Activated CD4-positive, alpha-beta T cell treated with anti-CD3 and anti-CD28 coated beads for 24 hours (primary cell): ENCODE measurements around the gene XRCC2.
"Not testable (repeated sequence)": the region's sequence is repeated elsewhere in the genome, so short reads cannot be mapped to it uniquely, and the experiment has no call there.

Source experiments
- DNase-seq, 2 donors: peaks; one replicate each; pipeline ENCODE4 v3.0.0-alpha.2; 2020; ENCODE audit warnings: low read depth in 2 of 2

XRCC2 gene

DNA sequence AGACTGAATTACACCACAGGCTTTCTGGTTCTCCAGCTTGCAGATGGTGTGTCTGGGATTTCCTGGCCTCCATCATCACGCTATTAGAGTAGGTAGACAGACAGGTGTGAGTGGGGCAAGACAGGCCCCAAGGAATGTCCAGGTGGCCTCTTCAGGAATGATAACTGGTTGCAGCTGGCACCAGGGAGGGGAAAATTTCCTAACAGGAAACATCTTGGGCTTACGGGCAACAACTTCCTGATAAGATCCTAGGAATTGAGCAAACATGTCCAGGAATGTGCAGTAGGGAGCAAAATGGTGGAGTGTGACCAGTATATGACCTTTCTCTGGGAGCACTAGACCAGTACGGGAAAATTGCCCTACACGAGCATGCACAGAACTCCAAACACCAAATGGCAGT, 11.3 kb downstream of the XRCC2 start:
- no peak for DNase-seq

DNA sequence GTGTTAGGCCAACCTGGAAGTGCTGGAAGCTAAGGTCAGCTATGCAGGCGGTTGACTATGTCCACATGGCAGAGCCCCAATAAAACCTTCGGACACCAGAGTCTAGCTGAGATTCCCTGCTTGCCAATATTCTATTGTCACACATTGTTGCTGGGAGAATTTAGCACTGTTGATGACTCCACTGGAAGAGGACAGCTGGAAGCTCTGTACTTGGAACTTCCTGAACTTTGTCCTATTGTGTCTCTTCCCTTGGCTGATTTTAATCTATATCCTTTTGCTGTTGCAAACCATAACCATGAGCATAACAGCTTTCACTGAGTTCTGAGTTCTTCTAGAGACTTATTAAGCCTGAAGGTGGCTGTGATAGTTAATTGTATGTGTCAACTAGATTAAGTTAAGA, 12.0 kb downstream of the XRCC2 start:
- DNase-seq = no peak

DNA sequence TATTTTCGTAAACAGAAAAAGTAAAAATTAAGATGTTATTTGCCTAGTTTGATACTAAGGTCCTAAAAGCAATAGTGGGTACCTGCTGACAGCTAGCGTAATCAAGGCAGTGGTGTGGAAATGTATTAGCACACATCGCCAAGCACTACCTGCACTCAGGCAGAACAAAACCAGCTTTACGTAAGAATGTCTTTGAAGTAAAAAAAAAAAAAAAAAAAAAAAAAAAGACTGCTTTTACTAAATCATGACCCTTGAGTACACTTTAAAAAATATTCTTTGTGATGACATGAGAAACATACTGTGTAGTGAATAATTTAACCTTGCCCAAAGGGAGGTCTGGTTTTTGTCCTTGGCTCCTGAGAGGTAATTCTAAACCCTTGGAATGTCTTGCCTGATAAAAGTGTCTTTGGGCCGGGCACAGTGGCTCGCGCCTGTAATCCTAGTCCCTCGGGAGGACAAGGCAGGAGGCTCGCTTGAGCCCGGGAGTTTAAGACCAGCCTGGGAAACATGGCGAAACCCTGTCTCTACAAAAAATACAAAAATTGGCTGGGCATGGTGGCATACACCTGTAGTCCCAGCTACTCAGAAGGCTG, 12.7 kb downstream of the XRCC2 start:
- no peak for DNase-seq

DNA sequence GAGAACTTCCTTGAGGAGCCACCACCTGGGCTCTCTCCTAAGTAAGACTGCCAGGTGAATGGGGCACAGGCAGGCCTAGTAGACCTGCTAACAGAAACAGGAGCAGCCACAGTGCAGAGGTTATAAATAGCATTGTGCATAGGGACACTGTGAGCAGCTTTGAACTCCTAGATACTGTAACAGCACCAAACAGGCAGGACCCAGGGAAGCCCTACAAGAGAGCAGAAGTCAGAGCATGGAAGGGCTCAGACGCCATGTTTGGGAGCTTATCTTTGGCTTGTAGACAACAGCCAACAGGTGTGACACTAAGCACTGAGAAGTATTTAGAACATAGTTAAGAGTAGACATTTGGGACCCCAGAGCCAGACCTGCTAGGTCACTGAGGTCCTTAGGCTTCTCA, 14.5 kb downstream of the XRCC2 start:
- DNase-seq = no peak

DNA sequence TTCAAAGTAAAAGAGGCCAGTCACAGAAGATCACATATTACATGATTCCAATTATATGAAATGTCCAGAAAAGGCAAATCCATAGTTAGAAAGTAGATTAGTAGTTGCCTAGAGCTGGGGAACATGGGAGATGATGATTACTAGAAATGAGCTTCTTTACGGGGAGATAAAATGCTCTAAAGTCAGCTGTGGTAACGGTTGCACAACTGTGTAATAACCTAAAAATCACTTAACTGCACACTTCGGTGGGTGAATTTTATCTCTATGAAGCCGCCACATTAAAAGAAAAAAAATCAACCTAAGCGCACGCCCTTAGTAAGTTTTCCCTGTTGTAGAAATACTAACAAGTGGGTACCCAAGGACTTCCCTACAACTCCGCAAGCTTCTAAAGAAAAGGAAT, 15.9 kb downstream of the XRCC2 start:
- no peak for DNase-seq

DNA sequence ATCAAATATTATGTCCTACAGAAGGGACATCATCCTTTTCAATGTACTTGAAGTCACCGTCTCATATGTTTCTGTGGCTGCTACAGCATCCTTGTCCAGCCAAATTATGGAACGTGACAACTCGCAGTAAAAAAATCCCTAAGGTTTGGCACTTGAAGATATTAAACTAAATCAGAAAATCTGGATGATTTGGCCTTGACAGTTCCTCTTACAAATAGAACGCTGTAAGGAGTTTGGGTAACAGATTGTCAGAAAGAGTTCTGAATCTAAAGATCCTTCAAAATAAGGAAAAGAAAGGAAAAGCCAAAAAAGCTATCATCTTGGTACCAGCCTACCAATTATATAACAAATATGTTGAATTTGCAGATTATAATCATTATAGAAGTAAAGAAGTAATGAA, 21.0 kb downstream of the XRCC2 start:
- DNase-seq = no peak

DNA sequence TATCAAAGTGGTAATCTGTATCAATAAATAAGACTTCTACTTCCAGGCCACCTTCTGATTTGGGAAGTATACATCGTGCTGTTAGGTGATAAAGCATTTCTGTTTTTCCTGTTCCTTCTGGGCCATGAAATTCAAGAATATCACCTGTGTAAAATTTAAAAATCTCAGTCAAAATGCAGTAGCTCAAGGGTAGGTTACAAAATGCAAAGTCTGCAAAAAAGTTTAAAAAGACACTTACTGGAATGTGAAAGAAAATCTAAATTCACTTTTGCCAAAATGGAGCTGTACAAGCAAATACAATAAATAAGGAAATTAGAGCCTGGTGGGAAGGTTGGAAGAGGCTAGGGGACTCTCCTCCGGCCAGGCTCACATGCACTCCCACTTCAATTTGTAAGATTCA, 26.7 kb downstream of the XRCC2 start:
- no peak for DNase-seq

DNA sequence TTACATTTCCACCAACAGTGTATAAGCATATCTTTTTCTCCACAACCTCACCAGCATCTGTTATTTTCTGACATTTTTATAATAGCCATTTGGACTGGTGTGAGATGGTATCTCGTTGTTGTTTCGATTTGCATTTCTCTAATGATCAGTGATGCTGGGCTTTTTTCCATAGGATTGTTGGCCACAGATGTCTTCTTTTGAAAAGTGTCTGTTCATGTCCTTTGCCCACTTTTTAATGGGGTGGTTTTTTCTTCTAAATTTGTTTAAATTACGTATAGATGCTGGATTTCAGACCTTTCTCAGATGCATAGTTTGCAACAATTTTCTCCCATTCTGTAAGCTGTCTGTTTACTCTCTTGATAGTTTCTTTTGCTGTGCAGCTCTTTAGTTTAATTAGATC, 28.9 kb downstream of the XRCC2 start:
- no peak for DNase-seq

DNA sequence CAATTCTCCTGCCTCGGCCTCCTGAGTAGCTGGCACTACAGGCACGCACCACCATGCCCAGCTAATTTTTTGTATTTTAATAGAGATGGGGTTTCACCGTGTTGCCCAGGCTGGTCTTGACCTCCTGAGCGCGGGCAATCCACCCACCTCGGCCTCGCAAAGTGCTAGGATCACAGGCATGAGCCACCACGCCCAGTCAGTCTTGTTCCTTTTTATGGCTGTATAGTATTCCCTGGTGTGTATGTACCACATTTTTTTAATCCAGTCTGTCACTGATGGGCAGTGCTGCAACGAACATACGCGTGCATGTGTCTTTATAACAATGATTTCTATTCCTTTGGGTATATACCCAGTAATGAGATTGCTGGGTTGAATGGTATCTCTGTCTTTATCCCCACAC, 29.4 kb downstream of the XRCC2 start:
- DNase-seq = not testable (repeated sequence)

DNA sequence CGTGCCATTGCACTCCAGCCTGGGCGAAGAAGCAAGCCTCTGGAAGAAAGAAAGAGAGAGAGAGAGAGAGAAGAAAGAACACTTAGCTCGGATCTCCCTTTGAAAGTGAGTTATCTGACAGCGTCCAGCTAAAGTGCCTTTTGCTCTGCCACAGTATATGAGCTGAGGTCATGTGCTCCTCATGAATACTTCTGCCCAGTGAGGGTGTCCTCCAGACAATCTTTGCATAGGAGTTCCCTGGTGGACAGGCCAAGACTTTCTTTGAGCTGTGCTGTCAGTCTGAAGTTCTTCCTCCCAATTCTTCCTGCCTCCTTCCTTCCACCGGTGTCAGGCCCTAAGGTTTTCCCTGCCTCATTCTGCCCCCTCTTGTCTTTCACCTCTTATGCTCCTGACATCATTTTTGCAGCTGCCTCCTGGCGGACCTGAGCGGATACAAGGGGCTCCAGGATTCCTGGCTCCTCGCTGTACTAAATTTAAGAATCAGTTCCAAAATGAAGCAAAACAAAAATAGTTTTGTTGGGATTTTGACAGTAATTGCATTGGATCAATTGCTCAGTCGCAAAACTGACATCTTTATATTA, 31.9 kb downstream of the XRCC2 start:
- DNase-seq = no peak

DNA sequence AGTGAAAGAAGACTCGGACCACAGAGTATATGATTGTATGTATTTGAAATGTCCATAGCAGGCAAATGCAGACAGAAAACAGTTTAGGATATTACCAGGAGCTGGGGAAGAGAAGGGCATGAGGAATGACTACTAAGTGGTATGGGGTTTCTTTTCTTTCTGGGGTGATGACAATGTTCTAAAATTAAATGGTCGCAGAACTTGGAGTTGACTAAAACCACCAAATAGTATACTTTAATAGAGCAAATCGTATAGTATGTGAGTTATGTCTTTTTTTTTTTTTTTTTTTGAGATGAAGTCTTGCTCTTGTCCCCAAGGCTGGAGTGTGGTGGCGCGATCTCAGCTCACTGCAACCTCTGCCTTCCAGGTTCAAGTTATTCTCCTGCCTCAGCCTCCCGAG, 34.6 kb downstream of the XRCC2 start:
- no peak for DNase-seq

DNA sequence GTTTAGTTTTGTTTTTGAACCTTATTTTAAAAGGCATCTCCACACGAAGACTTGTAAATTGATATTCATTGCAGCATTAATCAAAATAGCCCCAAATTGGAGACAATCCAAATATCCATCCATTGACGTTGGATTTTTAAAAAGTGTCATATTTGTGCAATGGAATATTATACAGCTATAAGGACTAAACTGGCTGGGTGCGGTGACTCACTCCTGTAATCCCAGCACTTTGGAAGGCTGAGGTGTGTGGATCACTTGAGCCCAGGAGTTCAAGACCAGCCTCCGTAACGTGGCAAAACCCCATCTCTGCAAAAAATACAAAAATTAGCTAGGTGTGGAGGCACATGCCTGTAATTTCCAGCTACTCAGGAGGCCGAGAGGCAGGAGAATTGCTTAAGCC, 35.1 kb downstream of the XRCC2 start:
- DNase-seq = no peak

DNA sequence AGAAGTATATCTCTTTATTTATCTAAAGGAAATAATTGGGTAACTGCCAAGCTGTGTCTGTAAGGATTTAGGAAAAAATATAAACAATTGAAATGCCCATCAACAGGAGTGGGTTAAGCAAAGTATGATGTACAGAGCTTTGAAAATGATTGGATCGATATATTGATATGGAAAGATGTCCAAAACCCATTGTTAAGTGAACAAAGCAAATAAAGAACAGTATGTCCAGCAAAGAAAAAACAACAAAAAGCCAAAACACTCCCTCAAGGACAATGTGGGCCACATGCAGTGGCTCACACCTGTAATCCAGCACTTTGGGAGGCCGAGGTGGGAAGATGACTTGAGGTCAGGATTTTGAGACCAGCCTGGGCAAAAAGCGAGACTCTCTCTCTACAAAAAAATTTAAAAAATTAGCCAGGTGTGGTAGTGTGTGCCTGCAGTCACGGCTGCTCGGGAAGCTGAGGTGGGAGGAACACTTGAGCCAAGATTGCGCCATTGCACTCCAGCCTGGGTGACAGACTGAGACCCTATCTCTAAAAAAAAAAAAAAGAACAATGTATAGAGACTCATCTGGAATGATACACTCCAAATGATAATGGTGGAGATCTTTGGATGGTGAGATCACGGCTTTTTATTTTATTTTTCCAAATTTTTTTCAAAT, 37.9 kb downstream of the XRCC2 start:
- DNase-seq = no peak

DNA sequence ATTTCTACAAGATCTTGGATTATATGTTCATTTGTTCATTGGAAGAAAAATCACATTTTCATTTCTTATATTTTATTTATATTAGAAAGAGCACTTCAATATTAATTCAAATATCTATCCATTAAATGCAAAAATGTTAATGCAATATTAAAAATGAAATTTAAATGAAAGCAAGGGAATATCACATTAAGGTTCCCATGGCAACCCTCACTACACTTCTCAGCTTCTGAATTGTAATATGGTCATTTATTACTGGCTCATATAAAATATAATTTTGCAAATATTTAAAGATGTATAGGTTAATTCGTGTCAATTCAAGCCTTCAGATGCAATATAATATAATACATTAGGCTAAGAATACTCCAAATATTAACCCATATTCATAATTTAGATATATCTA, 38.8 kb downstream of the XRCC2 start:
- DNase-seq = no peak

DNA sequence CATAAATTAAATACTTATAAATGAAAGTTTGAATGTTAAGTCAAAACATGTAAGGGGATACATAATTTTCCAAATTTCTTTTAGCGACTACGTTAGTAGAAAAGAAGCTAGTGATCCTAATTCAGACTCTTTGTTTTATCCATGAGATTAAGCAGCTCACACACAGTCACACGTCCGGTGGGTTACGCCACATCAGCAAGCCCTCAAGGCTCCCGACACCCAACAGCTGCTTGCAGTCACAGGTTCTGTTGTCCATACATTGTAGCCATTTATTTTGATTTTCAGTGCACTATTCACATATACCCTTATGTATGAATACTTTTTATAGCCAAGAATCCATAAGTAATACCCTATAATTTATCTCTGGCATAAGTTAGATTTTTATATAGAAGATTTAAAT, 39.5 kb downstream of the XRCC2 start:
- DNase-seq = no peak

DNA sequence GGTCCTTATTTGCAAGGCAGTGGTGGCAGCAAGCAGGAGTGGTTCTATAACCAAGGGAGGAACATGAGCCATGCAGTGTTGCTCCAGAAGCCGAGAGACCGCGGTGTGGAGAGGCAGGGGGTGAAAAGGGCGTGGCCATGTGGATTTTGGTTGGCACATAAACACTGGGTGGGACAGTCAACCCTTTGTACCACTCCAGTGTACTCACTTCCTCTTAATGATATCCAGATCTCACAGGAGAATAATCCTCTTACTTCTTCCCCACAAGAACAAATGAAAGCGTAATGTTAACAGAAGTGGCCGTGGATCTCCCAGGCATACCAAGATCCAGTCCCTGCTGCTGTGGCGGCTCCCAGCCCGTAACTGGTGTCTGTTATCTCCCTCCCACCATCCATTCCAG, 42.4 kb downstream of the XRCC2 start:
- no peak for DNase-seq

DNA sequence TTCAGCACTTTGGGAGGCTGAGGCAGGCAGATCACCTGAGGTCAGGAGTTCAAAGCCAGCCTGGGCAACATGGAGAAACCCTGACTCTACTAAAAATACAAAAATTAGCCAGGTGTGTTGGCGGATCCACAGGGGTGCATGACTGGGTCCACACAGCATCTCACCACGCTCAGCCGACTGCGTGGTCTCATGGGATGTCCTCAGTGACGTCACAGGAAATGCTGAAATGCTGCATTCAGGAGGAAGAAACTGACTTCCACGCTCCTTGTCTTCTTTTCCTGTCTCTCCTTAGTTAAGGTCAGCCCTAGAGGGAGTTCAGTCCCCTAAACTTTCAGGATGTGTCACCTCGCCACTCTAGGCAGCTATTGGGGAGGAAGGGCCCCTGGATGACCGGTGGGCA, 42.9 kb downstream of the XRCC2 start:
- no peak for DNase-seq

DNA sequence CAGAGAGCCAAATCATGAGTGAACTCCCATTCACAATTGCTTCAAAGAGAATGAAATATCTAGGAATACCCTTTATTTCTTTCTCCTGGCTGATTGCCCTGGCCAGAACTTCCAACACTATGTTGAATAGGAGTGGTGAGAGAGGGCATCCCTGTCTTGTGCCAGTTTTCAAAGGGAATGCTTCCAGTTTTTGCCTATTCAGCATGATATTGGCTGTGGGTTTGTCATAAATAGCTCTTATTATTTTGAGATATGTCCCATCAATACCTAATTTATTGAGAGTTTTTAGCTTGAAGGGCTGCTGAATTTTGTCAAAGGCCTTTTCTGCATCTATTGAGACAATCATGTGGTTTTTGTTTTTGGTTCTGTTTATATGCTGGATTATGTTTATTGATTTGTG, 47.2 kb downstream of the XRCC2 start:
- not testable (repeated sequence) for DNase-seq

DNA sequence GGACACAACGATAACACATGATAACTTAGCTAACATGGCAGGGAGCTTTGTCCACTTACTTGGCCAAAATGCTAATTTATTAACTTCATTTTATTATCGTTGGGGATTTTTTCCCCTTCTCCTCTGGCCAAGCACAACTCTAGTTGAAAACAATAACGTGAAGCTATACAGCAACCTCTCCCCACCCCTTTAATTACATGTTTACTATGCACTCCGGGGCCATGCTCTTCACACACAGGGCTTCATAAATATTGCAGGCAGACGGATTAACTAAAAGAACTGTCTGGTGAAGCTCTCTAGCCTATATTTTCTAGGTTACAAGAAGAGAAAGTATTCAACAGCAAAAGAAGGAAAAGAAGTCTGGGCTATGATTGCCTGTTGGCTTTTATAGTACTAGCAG, 51.7 kb downstream of the XRCC2 start:
- no peak for DNase-seq

DNA sequence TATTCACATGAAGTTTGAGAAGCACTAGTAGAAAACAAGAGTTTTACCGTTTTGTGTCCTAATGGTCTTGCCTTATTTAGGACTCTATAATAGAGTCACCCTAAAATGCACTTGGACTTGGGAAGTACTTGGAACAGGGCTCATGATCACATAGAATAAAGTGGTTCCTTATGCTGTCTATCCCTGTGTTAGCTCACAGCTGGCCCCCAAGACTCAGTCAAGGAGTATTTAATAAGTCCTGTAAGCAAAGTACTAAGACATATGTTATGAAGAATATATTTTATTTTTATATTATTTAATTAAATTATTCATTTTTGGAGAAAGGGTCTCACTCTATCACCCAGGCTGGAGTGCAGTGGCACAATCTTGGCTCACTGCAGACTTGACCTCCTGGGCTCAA, 54.5 kb downstream of the XRCC2 start:
- DNase-seq = no peak

DNA sequence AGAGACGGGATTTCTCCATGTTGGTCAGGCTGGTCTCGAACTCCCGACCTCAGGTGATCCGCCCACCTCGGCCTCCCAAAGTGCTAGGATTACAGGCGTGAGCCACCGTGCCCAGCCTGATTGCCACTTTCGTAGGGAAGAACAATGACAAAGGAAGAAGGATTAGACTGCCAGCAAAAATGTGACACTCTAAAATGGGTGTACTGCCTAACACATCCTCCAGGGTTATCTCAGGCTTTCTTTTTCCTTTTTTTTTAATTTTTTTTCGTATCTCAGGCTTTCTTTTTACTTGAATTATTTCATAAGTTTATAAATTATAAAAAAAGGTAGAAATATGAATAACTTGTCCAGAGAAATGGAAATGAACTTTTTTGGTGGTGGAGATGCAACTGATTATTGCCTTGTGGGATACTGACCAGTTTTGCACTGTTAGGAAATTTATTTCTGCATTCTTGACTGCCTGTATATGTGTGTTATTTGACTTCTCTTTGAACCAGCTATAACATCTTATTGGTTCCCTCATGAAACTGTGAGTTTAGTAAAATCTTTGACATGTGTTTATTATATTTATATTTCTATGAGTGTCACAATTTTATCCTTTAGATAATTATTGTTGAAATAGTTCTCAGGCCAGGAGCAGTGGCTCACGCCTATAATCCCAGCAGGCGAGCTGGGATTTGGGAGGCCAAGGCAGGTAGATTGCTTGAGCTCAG, 56.8 kb downstream of the XRCC2 start:
- DNase-seq = no peak

DNA sequence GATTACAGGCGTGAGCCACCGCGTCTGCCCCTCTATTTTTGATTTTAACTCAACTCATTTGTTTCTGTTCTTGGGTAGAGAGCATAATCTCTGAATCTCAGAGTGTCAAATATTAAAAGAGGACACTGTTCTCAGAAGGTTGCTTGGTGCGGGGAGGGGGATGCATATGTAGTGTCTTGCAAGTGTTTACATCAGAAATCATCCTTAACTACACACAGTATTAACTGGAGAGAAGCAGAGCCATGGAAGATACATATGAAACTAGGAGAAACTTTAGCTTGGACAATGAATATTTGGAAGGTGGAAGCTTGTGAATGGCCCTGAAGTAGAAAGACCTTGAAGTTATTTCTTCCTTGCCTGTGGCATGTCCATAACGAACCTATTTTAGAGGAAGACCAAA, 57.5 kb downstream of the XRCC2 start:
- no peak for DNase-seq

DNA sequence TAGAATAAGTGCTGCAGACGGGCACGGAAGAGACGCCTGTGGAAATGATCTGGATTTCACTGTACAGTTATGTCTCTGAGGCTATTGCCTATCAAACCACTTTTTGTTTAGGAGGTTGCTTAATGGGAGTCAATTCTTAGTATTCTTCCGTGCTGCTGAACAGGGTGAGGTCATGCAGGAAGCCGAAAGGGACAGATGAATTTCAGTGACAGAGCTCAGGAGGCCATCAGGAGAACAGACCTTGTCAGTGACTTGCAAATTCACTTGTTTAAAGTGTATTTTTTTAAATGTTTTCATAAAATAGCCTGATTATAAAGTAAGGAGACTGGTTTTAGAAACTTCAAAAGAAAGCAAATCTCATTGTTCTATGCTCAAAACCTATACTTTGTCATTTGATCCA, 58.9 kb downstream of the XRCC2 start:
- DNase-seq = no peak
